ENCODE data around the gene SPR. TPM values are rescaled to one million over a fixed set of nuclear protein-coding genes. Genes with fewer than 3 reads are reported as not detected.
"Not testable (repeated sequence)": the region's sequence is repeated elsewhere in the genome, so short reads cannot be mapped to it uniquely, and the experiment has no call there.

Gene SPR
- polyA plus RNA-seq, 3 donors from 2014 or later, result 1.2 to 2.2 (median 1.4) TPM

GRCh38 chr2:72895154-72895553 is 7.9 kb downstream of the SPR start:
- H3K27me3 Mint-ChIP-seq (ENCODE audit: low read depth in 3 of 3), result peaks cover 5 to 14% (median 11%) of the 10 kb centered on the region in 3 donors
- no peak overlapping the region for H3K4me3 Mint-ChIP-seq
- H3K27ac Mint-ChIP-seq, result no peak overlapping the region
- no peaks in the 10 kb centered on the region for H3K36me3 Mint-ChIP-seq
- H3K4me1 Mint-ChIP-seq, result no peaks in the 10 kb centered on the region
- no peaks in the 10 kb centered on the region for H3K9me3 Mint-ChIP-seq
- no peak for DNase-seq

- Mint-ChIP-seq H3K36me3 (no peaks in the 10 kb centered on the region), H3K27ac (no peak overlapping the region), H3K9me3 (no peaks in the 10 kb centered on the region), H3K4me3 (no peak overlapping the region), H3K27me3 (ENCODE audit: low read depth in 3 of 3) (peaks cover 1 to 13% (median 10%) of the 10 kb centered on the region in 3 donors), H3K4me1 (no peaks in the 10 kb centered on the region)
- no peak for DNase-seq
Measured at GRCh38 chr2:72895759-72896281, 8.6 kb downstream of the SPR start.

- DNase-seq, result no peak
- no peaks in the 10 kb centered on the region for H3K9me3 Mint-ChIP-seq
- peaks cover 3 to 10% (median 9%) of the 10 kb centered on the region in 3 donors for H3K27me3 Mint-ChIP-seq (ENCODE audit: low read depth in 3 of 3)
Measured at GRCh38 chr2:72896446-72896845, 9.2 kb downstream of the SPR start.

GRCh38 chr2:72897785-72898584 is 10.8 kb downstream of the SPR start:
- no peak overlapping the region for H3K27ac Mint-ChIP-seq
- no peaks in the 10 kb centered on the region for H3K36me3 Mint-ChIP-seq
- H3K4me3 Mint-ChIP-seq, result no peak overlapping the region
- DNase-seq, result no peak
- no peaks in the 10 kb centered on the region for H3K4me1 Mint-ChIP-seq
- peaks cover 8 to 14% (median 11%) of the 10 kb centered on the region in 3 donors for H3K27me3 Mint-ChIP-seq (ENCODE audit: low read depth in 3 of 3)
- H3K9me3 Mint-ChIP-seq, result no peaks in the 10 kb centered on the region

More at GRCh38 chr2:72896446-72896845, 9.2 kb downstream of the SPR start:
- Mint-ChIP-seq H3K27ac (no peak overlapping the region), H3K4me3 (no peak overlapping the region), H3K36me3 (no peaks in the 10 kb centered on the region), H3K4me1 (no peaks in the 10 kb centered on the region)

GRCh38 chr2:72898585-72898906 is 11.3 kb downstream of the SPR start:
- Mint-ChIP-seq H3K36me3 (no peaks in the 10 kb centered on the region), H3K27me3 (ENCODE audit: low read depth in 3 of 3) (peaks cover 8 to 12% (median 11%) of the 10 kb centered on the region in 3 donors), H3K27ac (no peak overlapping the region)

GRCh38 chr2:72900191-72900825 is 13.1 kb downstream of the SPR start:
- peaks cover 8 to 13% (median 11%) of the 10 kb centered on the region in 3 donors for H3K27me3 Mint-ChIP-seq (ENCODE audit: low read depth in 3 of 3)
- no peaks in the 10 kb centered on the region for H3K36me3 Mint-ChIP-seq
- no peak overlapping the region for H3K27ac Mint-ChIP-seq
- H3K4me1 Mint-ChIP-seq, result no peaks in the 10 kb centered on the region
- H3K4me3 Mint-ChIP-seq, result no peak overlapping the region
- no peaks in the 10 kb centered on the region for H3K9me3 Mint-ChIP-seq
- DNase-seq, result no peak

More at GRCh38 chr2:72898585-72898906, 11.3 kb downstream of the SPR start:
- no peak for DNase-seq
- H3K9me3 Mint-ChIP-seq, result no peaks in the 10 kb centered on the region
- no peaks in the 10 kb centered on the region for H3K4me1 Mint-ChIP-seq
- no peak overlapping the region for H3K4me3 Mint-ChIP-seq

GRCh38 chr2:72901426-72901825 is 14.2 kb downstream of the SPR start:
- DNase-seq, result no peak
- Mint-ChIP-seq H3K27ac (no peak overlapping the region), H3K9me3 (no peaks in the 10 kb centered on the region), H3K4me3 (no peak overlapping the region), H3K4me1 (no peaks in the 10 kb centered on the region), H3K27me3 (ENCODE audit: low read depth in 3 of 3) (peaks cover 11 to 12% (median 11%) of the 10 kb centered on the region in 3 donors), H3K36me3 (no peaks in the 10 kb centered on the region)

- not testable (repeated sequence) for H3K4me3 Mint-ChIP-seq, DNase-seq, H3K4me1 Mint-ChIP-seq, H3K36me3 Mint-ChIP-seq, H3K9me3 Mint-ChIP-seq, H3K27ac Mint-ChIP-seq
- peaks cover 16 to 26% (median 16%) of the 10 kb centered on the region in 3 donors for H3K27me3 Mint-ChIP-seq (ENCODE audit: low read depth in 3 of 3)
Measured at GRCh38 chr2:72907369-72907768, 20.2 kb downstream of the SPR start.

GRCh38 chr2:72908741-72909140 is 21.5 kb downstream of the SPR start:
- H3K4me1 Mint-ChIP-seq, result no peaks in the 10 kb centered on the region
- no peak for DNase-seq
- H3K9me3 Mint-ChIP-seq, result no peaks in the 10 kb centered on the region
- H3K36me3 Mint-ChIP-seq, result no peaks in the 10 kb centered on the region
- H3K4me3 Mint-ChIP-seq, result no peak overlapping the region
- no peak overlapping the region for H3K27ac Mint-ChIP-seq
- peaks cover 14 to 29% (median 21%) of the 10 kb centered on the region in 3 donors for H3K27me3 Mint-ChIP-seq (ENCODE audit: low read depth in 3 of 3)

- H3K27ac Mint-ChIP-seq, result no peak overlapping the region
- no peak overlapping the region for H3K4me3 Mint-ChIP-seq
- H3K27me3 Mint-ChIP-seq (ENCODE audit: low read depth in 3 of 3), result peaks cover 21 to 41% (median 39%) of the 10 kb centered on the region in 3 donors
- no peaks in the 10 kb centered on the region for H3K36me3 Mint-ChIP-seq
- DNase-seq, result no peak
- peaks cover 8 to 15% of the 10 kb centered on the region in 2 donors for H3K4me1 Mint-ChIP-seq
- no peaks in the 10 kb centered on the region for H3K9me3 Mint-ChIP-seq
Measured at GRCh38 chr2:72911256-72911655, 24.0 kb downstream of the SPR start.

GRCh38 chr2:72913486-72914205 is 26.4 kb downstream of the SPR start:
- H3K36me3 Mint-ChIP-seq, result no peaks in the 10 kb centered on the region
- peaks cover 0 to 2% (median 0%) of the 10 kb centered on the region in 6 donors for H3K9me3 Mint-ChIP-seq
- no peak for DNase-seq
- peaks cover 20 to 24% of the 10 kb centered on the region in 2 donors for H3K4me1 Mint-ChIP-seq
- H3K27me3 Mint-ChIP-seq (ENCODE audit: low read depth in 3 of 3), result peaks cover 22 to 50% (median 47%) of the 10 kb centered on the region in 3 donors
- H3K27ac Mint-ChIP-seq, result no peak overlapping the region
- H3K4me3 Mint-ChIP-seq, result peak overlapping the region in 2 of 5 donors; percentile 4 to 17

GRCh38 chr2:72914206-72914559 is 27.0 kb downstream of the SPR start:
- Mint-ChIP-seq H3K27ac (no peak overlapping the region), H3K9me3 (peaks cover 0 to 2% (median 0%) of the 10 kb centered on the region in 6 donors), H3K36me3 (no peaks in the 10 kb centered on the region), H3K27me3 (ENCODE audit: low read depth in 3 of 3) (peaks cover 24 to 51% (median 47%) of the 10 kb centered on the region in 3 donors), H3K4me1 (peaks cover 24 to 29% of the 10 kb centered on the region in 2 donors), H3K4me3 (peak overlapping the region in 1 of 5 donors; percentile 17)
- no peak for DNase-seq

- DNase-seq, result no peak
- Mint-ChIP-seq H3K4me1 (peaks cover 24 to 34% of the 10 kb centered on the region in 2 donors), H3K36me3 (no peaks in the 10 kb centered on the region), H3K4me3 (peak overlapping the region; percentile 63 to 75 (median 70)), H3K27me3 (ENCODE audit: low read depth in 3 of 3) (peaks cover 28 to 56% (median 47%) of the 10 kb centered on the region in 3 donors), H3K27ac (no peak overlapping the region), H3K9me3 (peaks cover 0 to 2% (median 0%) of the 10 kb centered on the region in 6 donors)
Measured at GRCh38 chr2:72914589-72915319, 27.5 kb downstream of the SPR start.

All from immature natural killer cell (primary cell).